Measurements from ENCODE around the gene GPC5.

Gene GPC5

GRCh38 chr13:92547266-92547665, 1148.8 kb downstream of the GPC5 start:
- H3K36me3 ChIP-seq (ENCODE audit: insufficient read depth), result no peaks in the 10 kb centered on the region

GRCh38 chr13:92549276-92549675, 1150.9 kb downstream of the GPC5 start:
- Histone ChIP-seq H4K20me1 (ENCODE audit: insufficient read depth) (no peaks in the 10 kb centered on the region), H3K4me2 (no peak overlapping the region), H3K9ac (no peak overlapping the region), H3K4me3 (IDR thresholded peaks at IDR 0.05; ENCODE audit: insufficient read depth, low read depth, low read length) (no peak overlapping the region), H3K79me2 (ENCODE audit: insufficient read depth, low read depth) (no peaks in the 10 kb centered on the region), H3K27ac (no peak overlapping the region), H3K36me3 (ENCODE audit: insufficient read depth) (no peaks in the 10 kb centered on the region), H2AFZ (ENCODE audit: low read depth) (no peak overlapping the region), H3K27me3 (ENCODE audit: insufficient read depth, low read depth) (no peaks in the 10 kb centered on the region), H3K4me1 (ENCODE audit: low read depth, poor library complexity, severe bottlenecking) (no peaks in the 10 kb centered on the region)
- no peak for TF ChIP-seq CTCF (conservative IDR thresholded peaks at IDR 0.05; ENCODE audit: low read depth, low read length)

More at GRCh38 chr13:92547266-92547665, 1148.8 kb downstream of the GPC5 start:
- Histone ChIP-seq H3K4me2 (no peak overlapping the region), H4K20me1 (ENCODE audit: insufficient read depth) (no peaks in the 10 kb centered on the region), H3K27ac (no peak overlapping the region), H3K9ac (no peak overlapping the region), H2AFZ (ENCODE audit: low read depth) (no peak overlapping the region), H3K4me3 (IDR thresholded peaks at IDR 0.05; ENCODE audit: insufficient read depth, low read depth, low read length) (no peak overlapping the region), H3K4me1 (ENCODE audit: low read depth, poor library complexity, severe bottlenecking) (no peaks in the 10 kb centered on the region), H3K79me2 (ENCODE audit: insufficient read depth, low read depth) (no peaks in the 10 kb centered on the region), H3K27me3 (ENCODE audit: insufficient read depth, low read depth) (no peaks in the 10 kb centered on the region)
- no peak for TF ChIP-seq CTCF (conservative IDR thresholded peaks at IDR 0.05; ENCODE audit: low read depth, low read length)

- H3K27me3 ChIP-seq (ENCODE audit: insufficient read depth, low read depth), result no peaks in the 10 kb centered on the region
- no peak for TF ChIP-seq CTCF (conservative IDR thresholded peaks at IDR 0.05; ENCODE audit: low read depth, low read length)
These were observed 1155.2 kb downstream of the GPC5 start for GRCh38 chr13:92553470-92554114.

GRCh38 chr13:92560883-92561282, 1162.5 kb downstream of the GPC5 start:
- no peak overlapping the region for H3K4me3 ChIP-seq (IDR thresholded peaks at IDR 0.05; ENCODE audit: insufficient read depth, low read depth, low read length)
- no peaks in the 10 kb centered on the region for H3K4me1 ChIP-seq (ENCODE audit: low read depth, poor library complexity, severe bottlenecking)
- H3K79me2 ChIP-seq (ENCODE audit: insufficient read depth, low read depth), result no peaks in the 10 kb centered on the region
- H2AFZ ChIP-seq (ENCODE audit: low read depth), result no peak overlapping the region
- no peak for TF ChIP-seq CTCF (conservative IDR thresholded peaks at IDR 0.05; ENCODE audit: low read depth, low read length)
- H3K27me3 ChIP-seq (ENCODE audit: insufficient read depth, low read depth), result no peaks in the 10 kb centered on the region
- no peak overlapping the region for H3K27ac ChIP-seq
- no peak overlapping the region for H3K9ac ChIP-seq
- H3K36me3 ChIP-seq (ENCODE audit: insufficient read depth), result no peaks in the 10 kb centered on the region
- H4K20me1 ChIP-seq (ENCODE audit: insufficient read depth), result no peaks in the 10 kb centered on the region
- H3K4me2 ChIP-seq, result no peak overlapping the region

More at GRCh38 chr13:92553470-92554114, 1155.2 kb downstream of the GPC5 start:
- no peak overlapping the region for H3K27ac ChIP-seq
- H3K36me3 ChIP-seq (ENCODE audit: insufficient read depth), result no peaks in the 10 kb centered on the region
- H3K9ac ChIP-seq, result no peak overlapping the region
- H3K4me1 ChIP-seq (ENCODE audit: low read depth, poor library complexity, severe bottlenecking), result no peaks in the 10 kb centered on the region
- no peak overlapping the region for H3K4me3 ChIP-seq (IDR thresholded peaks at IDR 0.05; ENCODE audit: insufficient read depth, low read depth, low read length)
- H3K79me2 ChIP-seq (ENCODE audit: insufficient read depth, low read depth), result no peaks in the 10 kb centered on the region
- no peak overlapping the region for H3K4me2 ChIP-seq
- no peaks in the 10 kb centered on the region for H4K20me1 ChIP-seq (ENCODE audit: insufficient read depth)
- no peak overlapping the region for H2AFZ ChIP-seq (ENCODE audit: low read depth)
